CD14-positive monocyte (primary cell): ENCODE results near the gene L3MBTL3. TPM values are rescaled to one million over a fixed set of nuclear protein-coding genes. Genes with fewer than 3 reads are reported as not detected.
A peak's percentile ranks its signal among the peaks of the same experiment; 100 is the strongest.
"Not testable (repeated sequence)": the region's sequence is repeated elsewhere in the genome, so short reads cannot be mapped to it uniquely, and the experiment has no call there.

Experiments used
- DNase-seq, 3 donors: peaks; one replicate each; pipeline ENCODE4 v3.0.0-alpha.2; 2011 to 2022
- H2AFZ ChIP-seq: 2 replicates; pipeline ENCODE4 v1.6.0; 2012; ENCODE audit warnings: mild to moderate bottlenecking, low read depth, low read length, inconsistent platforms; ENCODE audit not compliant: insufficient read depth, poor library complexity, severe bottlenecking
- H3K27ac ChIP-seq, 2 donors: 1 replicate in 1 of 2; 2 replicates in 1 of 2; pipeline ENCODE4 v1.5.1; 2012 to 2013; ENCODE audit warnings: low read length in 2 of 2, control low read depth in 1 of 2, inconsistent platforms in 1 of 2, low read depth in 1 of 2, mild to moderate bottlenecking in 1 of 2
- H3K27me3 ChIP-seq, 2 donors: one replicate each; pipeline versions ENCODE4 v1.6.0 to v1.6.1; 2011 to 2013; ENCODE audit warnings: low read length in 2 of 2; ENCODE audit not compliant: control insufficient read depth in 2 of 2, insufficient read depth in 2 of 2
- H3K36me3 ChIP-seq, 2 donors: replicated peaks in 1 of 2; 1 replicate in 1 of 2; 2 replicates in 1 of 2; pipeline versions ENCODE4 v1.5.1 to v1.6.1; 2012 to 2013; ENCODE audit warnings: low read length in 2 of 2, control low read depth in 1 of 2, inconsistent platforms in 1 of 2, mild to moderate bottlenecking in 1 of 2; ENCODE audit not compliant: insufficient read depth in 2 of 2, control insufficient read depth in 1 of 2
- H3K4me1 ChIP-seq, 2 donors: 1 replicate in 1 of 2; 2 replicates in 1 of 2; pipeline versions ENCODE4 v1.5.1 to v1.6.1; 2012 to 2013; ENCODE audit warnings: low read length in 2 of 2, control low read depth in 1 of 2, inconsistent platforms in 1 of 2, mild to moderate bottlenecking in 1 of 2, moderate library complexity in 1 of 2; ENCODE audit not compliant: insufficient read depth in 2 of 2, control insufficient read depth in 1 of 2
- H3K4me2 ChIP-seq: replicated peaks from 2 replicates; pipeline ENCODE3; 2012; ENCODE audit warnings: low read length, moderate library complexity, mild to moderate bottlenecking; ENCODE audit not compliant: poor library complexity, severe bottlenecking; ENCODE audit errors: extremely low read depth
- H3K4me3 ChIP-seq, 3 experiments: fragments of 200-600 bp in 1 of 3; sonication (generic) in 1 of 3; replicated peaks in 1 of 3; 1 replicate in 2 of 3; 2 replicates in 1 of 3; pipeline ENCODE4 v1.5.1; 2011 to 2013; ENCODE audit warnings: low read length in 3 of 3, mild to moderate bottlenecking in 3 of 3, control low read depth in 2 of 3, low read depth in 2 of 3, inconsistent platforms in 1 of 3, moderate library complexity in 1 of 3
- H3K79me2 ChIP-seq: 2 replicates; pipeline ENCODE4 v1.6.0; 2012; ENCODE audit warnings: mild to moderate bottlenecking, control low read depth, inconsistent platforms, low read length, moderate library complexity; ENCODE audit not compliant: insufficient read depth
- H3K9ac ChIP-seq: 2 replicates; pipeline ENCODE4 v1.6.0; 2017; ENCODE audit warnings: low read length, mild to moderate bottlenecking; ENCODE audit not compliant: insufficient read depth, poor library complexity, severe bottlenecking
- H3K9me3 ChIP-seq, 2 donors: replicated peaks in 1 of 2; 1 replicate in 1 of 2; 2 replicates in 1 of 2; pipeline versions ENCODE4 v1.5.1 to v1.6.1; 2012 to 2013; ENCODE audit warnings: low read length in 2 of 2, control low read depth in 1 of 2; ENCODE audit not compliant: control insufficient read depth in 1 of 2, insufficient read depth in 1 of 2
- H4K20me1 ChIP-seq: 2 replicates; pipeline ENCODE4 v1.6.0; 2012; ENCODE audit warnings: mild to moderate bottlenecking, low read length, control low read depth, moderate library complexity; ENCODE audit not compliant: insufficient read depth
- H3K27ac Mint-ChIP-seq, 7 donors: one replicate each; pipeline ENCODE4 v1.8.0; 2020; ENCODE audit warnings: mild to moderate bottlenecking in 7 of 7, mixed read lengths in 7 of 7, moderate library complexity in 6 of 7, inconsistent platforms in 2 of 7
- H3K27me3 Mint-ChIP-seq, 3 donors: one replicate each; pipeline ENCODE4 v1.8.0; 2021 to 2022; ENCODE audit warnings: low read depth in 3 of 3, mild to moderate bottlenecking in 3 of 3, mixed read lengths in 3 of 3, moderate library complexity in 3 of 3, inconsistent platforms in 1 of 3
- H3K36me3 Mint-ChIP-seq, 2 donors: one replicate each; pipeline ENCODE4 v1.8.0; 2020; ENCODE audit warnings: mixed read lengths in 2 of 2, inconsistent platforms in 1 of 2, mild to moderate bottlenecking in 1 of 2
- H3K4me1 Mint-ChIP-seq: one replicate; pipeline ENCODE4 v1.8.0; 2020; ENCODE audit warnings: mild to moderate bottlenecking, mixed read lengths
- H3K4me3 Mint-ChIP-seq, 2 donors: one replicate each; pipeline ENCODE4 v1.8.0; 2020; ENCODE audit warnings: mild to moderate bottlenecking in 2 of 2, mixed read lengths in 2 of 2, moderate library complexity in 1 of 2
- H3K9me3 Mint-ChIP-seq, 7 donors: one replicate each; pipeline ENCODE4 v1.8.0; 2020 to 2022; ENCODE audit warnings: mixed read lengths in 7 of 7, mild to moderate bottlenecking in 6 of 7, moderate library complexity in 6 of 7, inconsistent platforms in 2 of 7
- CTCF ChIP-seq: fragments of 200-600 bp; IDR thresholded peaks from one replicate; pipeline ENCODE4 v1.8.0; 2022; ENCODE audit warnings: antibody characterized with exemption, mild to moderate bottlenecking
- WGBS: methylation state at CpG from one replicate; pipeline ENCODE4 v1.1.5; 2013; ENCODE audit warnings: missing lambda C conversion rate; ENCODE audit not compliant: insufficient coverage; 5-methylcytosine and 5-hydroxymethylcytosine counted together
- intact Hi-C, 2 donors: fragments of 100-400 bp; cut with micrococcal nuclease; formaldehyde crosslinking; loops; one replicate each; pipeline versions ENCODE4 v1.15.0 to v1.15.1; 2023
- polyA plus RNA-seq, 3 donors: library from polyadenylated mRNA; depleted of rRNA in 1 of 3; unstranded in 2 of 3; stranded (reverse) in 1 of 3; fragments of 300-500 nt in 2 of 3; fragments of >200 nt in 1 of 3; fragmentation: Illumina TruSeq in 2 of 3; gene quantifications; 1 replicate in 2 of 3; 2 replicates in 1 of 3; pipeline ENCODE4 v1.2.3, GENCODE V29; 2012 to 2021

L3MBTL3 gene
- polyA plus RNA-seq, 3 donors: 2.1 to 8.0 (median 3.7) TPM

DNA sequence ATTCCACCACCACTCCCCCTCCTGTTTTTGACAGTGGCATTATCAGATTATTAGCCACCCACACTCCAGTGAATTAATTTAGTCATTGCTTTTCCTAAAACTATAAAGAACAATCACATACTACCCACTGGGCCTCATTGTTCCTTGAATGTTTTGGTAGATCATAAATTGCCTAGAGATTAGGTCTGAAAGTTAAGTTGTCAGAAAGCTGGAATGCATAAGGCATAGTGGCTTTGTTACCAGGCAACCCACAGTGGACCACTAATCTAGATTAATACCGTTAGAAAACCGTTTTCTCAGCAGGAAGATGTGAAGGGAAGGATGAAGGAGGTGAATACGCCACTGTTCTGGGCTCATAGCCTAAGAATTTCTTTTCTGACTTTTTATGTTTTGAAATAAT lies 128.7 kb downstream of the L3MBTL3 start:
- intact Hi-C loops: no loop called here
- Histone ChIP-seq H3K27me3 (no peaks in the 10 kb centered on the region), H3K4me1 (no peaks in the 10 kb centered on the region), H3K4me2 (no peak overlapping the region), H3K4me3 (no peak overlapping the region), H4K20me1 (no peaks in the 10 kb centered on the region), H3K79me2 (no peaks in the 10 kb centered on the region), H2AFZ (no peak overlapping the region), H3K36me3 (peaks cover 0 to 9% of the 10 kb centered on the region in 2 donors), H3K9ac (no peak overlapping the region), H3K27ac (no peak overlapping the region), H3K9me3 (no peaks in the 10 kb centered on the region)
- peaks cover 0 to 2% (median 0%) of the 10 kb centered on the region in 3 donors for H3K27me3 Mint-ChIP-seq
- H3K4me1 Mint-ChIP-seq: no peaks in the 10 kb centered on the region
- peak overlapping the region in 1 of 7 donors; percentile 27 for H3K27ac Mint-ChIP-seq
- DNase-seq: no peak
- H3K4me3 Mint-ChIP-seq: no peak overlapping the region
- peaks cover 0 to 7% (median 0%) of the 10 kb centered on the region in 7 donors for H3K9me3 Mint-ChIP-seq
- peaks cover 21% of the 10 kb centered on the region in 2 donors for H3K36me3 Mint-ChIP-seq
- no peak for TF ChIP-seq CTCF
- WGBS: no CpG with 5 or more reads among the region's 3 CpGs

- whole genome bisulfite sequencing: 83% methylated on average over 1 of the region's 7 CpGs
- peak overlapping the region; percentile 28 to 36 for H3K4me3 Mint-ChIP-seq
- no peak overlapping the region for H3K4me2 ChIP-seq
- DNase-seq: peak in 2 of 3 donors; percentile 7 to 11
- peaks cover 0 to 2% (median 0%) of the 10 kb centered on the region in 3 donors for H3K27me3 Mint-ChIP-seq
- peaks cover 0 to 7% (median 0%) of the 10 kb centered on the region in 7 donors for H3K9me3 Mint-ChIP-seq
- H3K9ac ChIP-seq: no peak overlapping the region
- no peaks in the 10 kb centered on the region for H3K9me3 ChIP-seq
- H3K27ac ChIP-seq: no peak overlapping the region
- no peaks in the 10 kb centered on the region for H3K4me1 ChIP-seq
- no peaks in the 10 kb centered on the region for H3K79me2 ChIP-seq
- H3K4me3 ChIP-seq: no peak overlapping the region
- no peaks in the 10 kb centered on the region for H3K4me1 Mint-ChIP-seq
- peak; percentile 36 for TF ChIP-seq CTCF
- H2AFZ ChIP-seq: no peak overlapping the region
- no peaks in the 10 kb centered on the region for H4K20me1 ChIP-seq
- H3K36me3 Mint-ChIP-seq: peaks cover 13 to 18% of the 10 kb centered on the region in 2 donors
- peak overlapping the region in 1 of 7 donors; percentile 48 for H3K27ac Mint-ChIP-seq
- peaks cover 0 to 6% of the 10 kb centered on the region in 2 donors for H3K36me3 ChIP-seq
- intact Hi-C loops: no loop called here
- no peaks in the 10 kb centered on the region for H3K27me3 ChIP-seq
Observed at GRCh38 chr6:130148181-130148580, 129.8 kb downstream of the L3MBTL3 start.

GRCh38 chr6:130149016-130149415 lies 130.6 kb downstream of the L3MBTL3 start:
- H3K9me3 Mint-ChIP-seq, H3K27me3 ChIP-seq, H3K36me3 ChIP-seq, H3K79me2 ChIP-seq, DNase-seq, H2AFZ ChIP-seq, H3K27ac Mint-ChIP-seq, H4K20me1 ChIP-seq, H3K4me1 Mint-ChIP-seq, H3K27ac ChIP-seq, H3K9me3 ChIP-seq, H3K9ac ChIP-seq, H3K27me3 Mint-ChIP-seq, H3K4me1 ChIP-seq, H3K4me3 Mint-ChIP-seq, intact Hi-C loops, H3K4me3 ChIP-seq, H3K4me2 ChIP-seq: not testable (repeated sequence)
- no CpG with 5 or more reads among the region's 2 CpGs for WGBS
- peaks cover 6 to 11% of the 10 kb centered on the region in 2 donors for H3K36me3 Mint-ChIP-seq
